ENCODE measurements around the gene PALMD.

DNA sequence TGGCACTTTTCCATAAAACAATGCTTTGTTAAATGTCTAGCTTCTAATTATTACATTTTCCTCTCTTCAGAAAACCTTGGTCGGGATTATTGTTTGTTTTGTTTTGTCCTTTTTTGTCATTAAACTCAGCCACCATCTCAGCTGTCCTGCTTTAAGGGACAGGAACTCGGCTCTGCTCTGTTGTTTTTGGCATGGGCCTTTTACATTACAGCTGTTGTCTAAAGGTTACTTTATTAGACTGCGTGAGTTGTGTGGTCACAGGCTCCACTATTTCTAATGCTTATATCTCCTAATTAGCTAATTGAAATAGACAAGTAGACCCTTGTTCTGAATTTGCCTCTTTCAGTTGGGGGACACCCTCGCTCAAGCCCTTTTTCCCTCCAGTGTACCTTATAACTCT is 1.6 kb downstream of the PALMD start:
- TF ChIP-seq, protein P1, sequence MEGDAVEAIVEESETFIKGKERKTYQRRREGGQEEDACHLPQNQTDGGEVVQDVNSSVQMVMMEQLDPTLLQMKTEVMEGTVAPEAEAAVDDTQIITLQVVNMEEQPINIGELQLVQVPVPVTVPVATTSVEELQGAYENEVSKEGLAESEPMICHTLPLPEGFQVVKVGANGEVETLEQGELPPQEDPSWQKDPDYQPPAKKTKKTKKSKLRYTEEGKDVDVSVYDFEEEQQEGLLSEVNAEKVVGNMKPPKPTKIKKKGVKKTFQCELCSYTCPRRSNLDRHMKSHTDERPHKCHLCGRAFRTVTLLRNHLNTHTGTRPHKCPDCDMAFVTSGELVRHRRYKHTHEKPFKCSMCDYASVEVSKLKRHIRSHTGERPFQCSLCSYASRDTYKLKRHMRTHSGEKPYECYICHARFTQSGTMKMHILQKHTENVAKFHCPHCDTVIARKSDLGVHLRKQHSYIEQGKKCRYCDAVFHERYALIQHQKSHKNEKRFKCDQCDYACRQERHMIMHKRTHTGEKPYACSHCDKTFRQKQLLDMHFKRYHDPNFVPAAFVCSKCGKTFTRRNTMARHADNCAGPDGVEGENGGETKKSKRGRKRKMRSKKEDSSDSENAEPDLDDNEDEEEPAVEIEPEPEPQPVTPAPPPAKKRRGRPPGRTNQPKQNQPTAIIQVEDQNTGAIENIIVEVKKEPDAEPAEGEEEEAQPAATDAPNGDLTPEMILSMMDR (IDR thresholded peaks at IDR 0.05): no peak
- no peak for TF ChIP-seq EZH2 (IDR thresholded peaks at IDR 0.05; ENCODE audit: borderline replicate concordance, insufficient read depth, low read depth, low read length, poor library complexity, severe bottlenecking)
